Measurements from ENCODE around the gene ANKRD63.

DNA sequence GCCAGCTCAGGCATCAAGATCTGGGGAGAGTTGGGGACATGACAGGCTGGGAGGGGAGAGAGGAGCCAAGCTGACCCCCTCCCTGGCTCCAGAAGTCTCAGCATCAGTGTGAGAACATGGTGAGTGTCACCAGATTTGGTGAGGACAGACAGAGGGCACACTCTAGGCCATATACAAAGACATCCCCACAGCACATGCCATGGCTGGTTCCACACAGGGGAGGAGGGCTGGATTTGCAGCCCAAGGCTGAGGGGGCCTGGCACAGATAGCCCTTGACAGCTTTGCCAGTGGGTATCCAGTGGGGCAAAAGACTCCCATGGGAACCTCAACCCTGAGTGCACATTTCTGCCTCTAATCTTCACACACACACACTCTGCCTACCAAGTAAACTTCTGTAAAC is 10.1 kb upstream of the ANKRD63 start:
- no peak for TF ChIP-seq CTCF (conservative IDR thresholded peaks at IDR 0.05 in 1 of 2, IDR thresholded peaks at IDR 0.05 in 1 of 2; ENCODE audit: extremely low read depth in 1 of 2, insufficient read depth in 1 of 2, low read depth in 1 of 2, low read length in 2 of 2)
- no peak for TF ChIP-seq EZH2 (IDR thresholded peaks at IDR 0.05; ENCODE audit: borderline replicate concordance, low read length)
